ENCODE data around the gene GMIP. TPM values are rescaled to one million over a fixed set of nuclear protein-coding genes. Genes with fewer than 3 reads are reported as not detected.
"Not testable (repeated sequence)": the region's sequence is repeated elsewhere in the genome, so short reads cannot be mapped to it uniquely, and the experiment has no call there.

GMIP gene
- total RNA-seq, 1 experiment from 2014 or later = 12.4 TPM

GRCh38 chr19:19630426-19630825 lies 13.0 kb downstream of the GMIP start:
- no peak overlapping the region for H3K4me3 ChIP-seq
- H3K27me3 ChIP-seq = no peaks in the 10 kb centered on the region
- H3K9me3 ChIP-seq = no peaks in the 10 kb centered on the region
- H3K36me3 ChIP-seq = peaks cover 16% of the 10 kb centered on the region
- no peak for DNase-seq

DNA sequence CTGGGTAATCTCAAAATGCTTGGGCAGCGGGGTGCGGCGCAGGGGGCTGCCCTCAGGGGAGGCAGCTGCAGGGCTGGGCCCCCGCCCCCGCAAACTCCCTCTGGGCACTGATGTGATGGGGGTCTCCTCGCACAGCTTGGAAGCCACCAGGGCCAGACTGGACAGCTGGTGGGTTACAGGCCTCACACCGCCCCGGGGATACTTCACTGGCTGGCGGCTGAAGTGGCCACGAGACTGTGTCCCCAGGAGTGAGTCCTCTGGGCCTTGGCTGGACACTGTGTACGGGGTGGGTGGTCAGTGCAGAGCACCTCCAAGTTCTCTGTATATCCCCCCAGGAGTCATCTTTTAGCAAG lies 13.4 kb downstream of the GMIP start:
- H3K9me3 ChIP-seq = no peaks in the 10 kb centered on the region
- DNase-seq = no peak
- H3K36me3 ChIP-seq = peaks cover 16% of the 10 kb centered on the region
- H3K4me3 ChIP-seq = no peak overlapping the region
- H3K27me3 ChIP-seq = no peaks in the 10 kb centered on the region

DNA sequence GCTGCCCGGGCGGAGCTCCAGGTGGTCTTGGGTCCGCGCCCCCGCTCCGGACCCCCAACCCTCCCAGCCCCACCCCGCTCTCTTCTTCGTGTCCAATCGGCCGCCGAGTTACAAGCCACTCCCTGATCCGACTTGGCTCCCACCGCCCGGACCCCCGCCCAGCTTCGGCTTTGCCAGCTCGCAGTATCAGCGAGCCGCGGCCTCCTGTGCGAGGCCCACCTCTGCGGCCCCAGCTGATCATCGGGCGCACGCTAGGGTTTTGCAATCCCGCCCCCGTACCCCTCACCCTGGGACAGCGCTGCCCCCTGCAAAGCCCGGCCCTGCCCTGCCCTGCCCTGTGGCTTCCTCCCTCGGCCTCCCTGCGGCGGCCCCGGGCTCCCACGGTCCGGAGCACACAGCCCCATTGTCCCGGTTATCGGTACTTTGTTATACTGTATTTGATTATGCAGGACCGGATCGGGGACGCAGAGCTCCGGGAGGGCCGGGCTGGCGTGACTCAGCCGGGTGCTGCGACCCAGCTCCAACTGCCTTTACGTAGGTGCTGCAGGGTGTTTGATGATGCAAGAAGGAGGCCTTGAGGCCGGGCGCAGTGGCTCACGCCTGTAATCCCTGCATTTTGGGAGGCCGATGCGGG lies 14.8 kb downstream of the GMIP start:
- Histone ChIP-seq H3K4me3 (no peak overlapping the region), H3K36me3 (peaks cover 6% of the 10 kb centered on the region), H3K9me3 (no peaks in the 10 kb centered on the region), H3K27me3 (no peaks in the 10 kb centered on the region)
- no peak for DNase-seq

DNA sequence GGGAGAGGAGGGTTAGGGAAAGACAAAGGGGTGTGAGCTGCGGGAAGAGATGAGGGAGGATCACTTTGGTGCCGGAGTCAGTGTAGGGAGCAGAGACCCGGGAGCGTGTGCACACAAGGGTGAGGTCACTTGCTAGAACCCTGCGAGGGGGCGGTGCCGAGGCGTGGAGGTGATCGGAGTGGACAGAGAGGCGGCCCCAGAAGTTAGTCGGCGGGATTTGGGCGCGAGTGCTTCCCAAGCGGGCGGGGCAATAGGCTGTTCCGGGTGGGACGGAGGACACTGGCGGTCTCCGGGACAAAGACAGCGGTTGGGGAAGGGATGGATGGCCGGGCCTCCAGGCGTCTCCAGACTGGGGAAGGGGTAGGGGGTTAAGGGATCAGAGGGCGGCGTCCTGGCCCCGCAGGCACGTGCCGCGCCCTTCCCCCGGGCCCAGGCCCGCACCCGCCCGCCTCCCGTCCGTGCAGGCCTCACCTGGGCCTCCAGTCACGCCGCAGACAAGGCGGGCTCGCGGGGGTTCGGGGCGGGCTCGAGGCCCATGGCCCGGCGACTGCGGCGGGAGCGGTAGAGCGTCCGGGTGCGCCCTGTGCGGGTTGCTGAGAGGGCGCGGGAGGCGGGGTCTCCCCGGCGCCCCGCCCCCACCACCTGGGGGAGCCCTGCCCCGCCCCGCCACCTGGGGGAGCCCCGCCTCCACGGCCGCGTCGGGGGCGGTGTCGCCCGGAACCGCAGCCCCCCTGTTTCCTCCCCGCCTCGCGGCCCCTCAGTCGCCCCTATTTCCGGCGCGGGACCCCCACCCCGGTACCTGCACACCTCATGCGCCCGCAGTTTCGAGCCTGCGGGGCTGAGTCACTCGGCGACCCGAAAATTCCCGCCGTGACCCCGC lies 15.6 kb downstream of the GMIP start, which contains the start of gene LPAR2:
LPAR2 (minus strand) TSS at position 600 of the 880 bp plus-strand sequence. CDS start 945 bp downstream, outside the sequence.
- H3K4me3 ChIP-seq = no peak within 1 kb of the TSS

DNA sequence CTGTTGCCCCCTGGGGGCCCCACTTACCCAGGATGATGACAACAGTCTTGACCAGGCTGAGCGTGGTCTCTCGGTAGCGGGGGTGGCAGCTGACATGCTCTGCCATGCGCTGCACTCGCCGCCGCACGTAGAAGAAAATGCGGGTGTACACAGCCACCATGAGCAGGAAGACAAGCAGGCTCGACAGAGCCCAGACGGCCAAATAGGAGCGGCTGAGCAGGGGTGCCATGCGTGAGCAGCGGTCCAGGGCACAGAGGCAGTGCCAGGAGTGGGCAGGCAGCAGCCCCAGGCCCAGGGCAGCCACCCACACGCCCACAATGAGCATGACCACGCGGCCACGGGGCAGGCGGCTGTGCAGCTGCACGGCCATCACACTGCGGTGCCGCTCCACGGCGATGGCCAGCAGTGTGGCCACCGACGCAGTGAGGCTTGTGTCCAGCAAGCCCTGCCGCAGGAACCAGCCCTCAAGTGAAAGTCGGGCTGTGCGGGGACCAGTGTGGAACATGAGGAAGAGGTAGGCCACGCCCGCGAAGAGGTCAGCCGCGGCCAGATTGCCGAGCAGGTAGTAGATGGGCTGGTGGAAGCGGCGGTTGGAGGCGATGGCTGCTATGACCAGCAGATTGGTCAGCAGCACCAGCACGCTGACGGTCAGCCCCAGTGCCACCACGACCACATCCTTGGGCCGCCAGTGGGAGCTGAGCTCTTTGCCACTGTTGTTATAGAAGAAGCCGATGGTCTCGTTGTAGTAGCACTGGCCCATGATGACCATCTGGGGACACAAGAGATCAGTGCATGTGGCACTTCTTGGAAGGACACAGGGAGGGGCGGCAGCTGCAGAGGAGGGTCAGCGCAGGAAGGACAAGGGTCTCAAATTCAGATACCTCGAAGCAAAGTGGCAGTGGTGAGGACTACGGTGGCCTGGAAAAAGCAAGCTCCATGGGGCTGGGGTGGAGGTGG lies 16.7 kb downstream of the GMIP start:
- DNase-seq = no peak
- H3K9me3 ChIP-seq = no peaks in the 10 kb centered on the region
- H3K36me3 ChIP-seq = no peaks in the 10 kb centered on the region; the same call in 1 of the 2 replicates
- H3K4me3 ChIP-seq = no peak overlapping the region
- no peaks in the 10 kb centered on the region for H3K27me3 ChIP-seq

More for the DNA sequence above, 15.6 kb downstream of the GMIP start, which contains the start of gene LPAR2:
- no peaks in the 10 kb centered on the region; the same call in 1 of the 2 replicates for H3K36me3 ChIP-seq
- H3K9me3 ChIP-seq = no peaks in the 10 kb centered on the region
- H3K27me3 ChIP-seq = no peaks in the 10 kb centered on the region
- no peak for DNase-seq

DNA sequence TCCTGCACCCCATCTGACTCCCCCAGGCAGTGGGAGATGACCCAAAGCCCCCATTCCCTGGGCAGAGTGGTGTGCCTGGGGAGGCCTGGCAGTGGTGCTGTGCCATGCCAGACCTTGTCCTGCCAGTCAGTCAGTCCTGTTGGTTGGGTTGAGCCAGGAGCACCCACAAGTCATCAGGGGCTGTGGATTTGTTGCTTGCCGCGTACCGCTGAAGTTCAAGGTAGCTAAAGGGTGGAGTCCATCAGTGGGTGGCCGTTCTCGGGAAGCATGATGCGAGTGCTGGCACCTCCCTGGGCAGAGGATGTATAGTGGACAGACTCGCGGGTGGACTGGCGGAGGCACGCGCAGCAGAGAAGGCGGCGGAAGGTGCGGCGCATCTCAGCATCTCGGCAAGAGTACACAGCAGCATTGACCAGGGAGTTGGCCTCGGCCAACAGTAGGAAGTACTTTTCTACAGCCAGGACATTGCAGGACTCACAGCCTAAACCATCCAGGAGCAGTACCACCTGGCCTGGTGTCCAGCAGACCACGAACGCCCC lies 19.4 kb downstream of the GMIP start:
- Histone ChIP-seq H3K36me3 (no peaks in the 10 kb centered on the region), H3K27me3 (no peaks in the 10 kb centered on the region), H3K9me3 (no peaks in the 10 kb centered on the region), H3K4me3 (no peak overlapping the region)
- DNase-seq = no peak

DNA sequence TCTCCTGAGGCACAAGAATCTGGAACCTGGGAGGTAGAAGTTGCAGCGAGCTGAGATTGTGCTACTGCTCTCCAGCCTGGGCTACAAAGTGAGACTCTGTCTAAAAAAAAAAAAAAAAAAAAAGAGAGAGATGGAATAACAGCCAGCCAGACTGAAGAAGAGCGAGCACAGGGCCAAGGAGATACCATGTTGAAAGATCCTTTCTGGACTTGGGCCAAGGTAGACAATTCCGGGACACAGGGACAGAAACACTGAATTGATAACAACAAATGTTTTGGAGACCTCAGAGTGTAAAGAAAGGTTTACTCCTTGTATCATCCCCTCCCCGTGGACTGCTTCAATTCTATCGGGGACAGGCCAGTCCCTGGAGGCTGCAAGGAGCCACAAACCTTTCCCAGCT lies 20.1 kb downstream of the GMIP start:
- H3K4me3 ChIP-seq = no peak overlapping the region
- no peak for DNase-seq
- no peaks in the 10 kb centered on the region for H3K36me3 ChIP-seq
- H3K27me3 ChIP-seq = no peaks in the 10 kb centered on the region
- no peaks in the 10 kb centered on the region for H3K9me3 ChIP-seq

- H3K27me3 ChIP-seq = no peaks in the 10 kb centered on the region
- no peak for DNase-seq
- H3K9me3 ChIP-seq = no peaks in the 10 kb centered on the region
- H3K4me3 ChIP-seq = no peak overlapping the region
- H3K36me3 ChIP-seq = no peaks in the 10 kb centered on the region
These were observed 23.6 kb downstream of the GMIP start for GRCh38 chr19:19619849-19620210.

DNA sequence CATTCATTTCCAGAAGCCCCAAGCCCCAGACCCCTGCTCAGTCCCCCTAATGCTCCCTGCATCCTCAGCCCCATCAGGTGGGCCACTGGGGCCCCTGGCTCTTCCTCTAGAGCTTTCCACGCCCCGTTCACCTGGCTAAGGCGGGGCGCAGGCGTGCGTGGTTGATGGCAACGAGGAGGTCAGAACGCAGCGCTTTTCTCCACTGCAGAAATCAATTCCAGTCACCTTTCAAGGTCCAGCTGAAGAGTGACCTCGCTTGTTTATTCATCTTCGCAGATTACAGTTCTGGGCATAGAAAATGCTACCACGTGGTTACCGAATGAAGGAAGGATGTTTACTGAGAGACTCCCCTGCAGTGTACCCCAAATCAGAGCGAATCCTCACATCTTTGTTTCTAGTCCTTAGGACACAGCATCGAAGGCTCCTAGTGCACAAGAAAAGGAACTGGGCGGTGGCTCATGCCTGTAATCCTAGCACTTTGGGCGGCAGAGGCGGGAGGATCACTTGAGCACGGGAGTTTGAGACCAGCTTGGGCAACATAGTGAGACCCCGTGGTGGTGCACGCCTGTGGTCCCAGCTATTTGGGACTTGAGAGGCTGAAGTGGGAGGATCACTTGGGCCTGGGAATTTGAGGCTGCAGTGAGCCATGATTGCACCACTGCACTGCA lies 24.1 kb downstream of the GMIP start:
- H3K27me3 ChIP-seq = no peaks in the 10 kb centered on the region
- H3K9me3 ChIP-seq = no peaks in the 10 kb centered on the region
- no peaks in the 10 kb centered on the region for H3K36me3 ChIP-seq
- DNase-seq = no peak
- H3K4me3 ChIP-seq = peak overlapping the region; percentile 57; the same call in 1 of the 2 replicates

DNA sequence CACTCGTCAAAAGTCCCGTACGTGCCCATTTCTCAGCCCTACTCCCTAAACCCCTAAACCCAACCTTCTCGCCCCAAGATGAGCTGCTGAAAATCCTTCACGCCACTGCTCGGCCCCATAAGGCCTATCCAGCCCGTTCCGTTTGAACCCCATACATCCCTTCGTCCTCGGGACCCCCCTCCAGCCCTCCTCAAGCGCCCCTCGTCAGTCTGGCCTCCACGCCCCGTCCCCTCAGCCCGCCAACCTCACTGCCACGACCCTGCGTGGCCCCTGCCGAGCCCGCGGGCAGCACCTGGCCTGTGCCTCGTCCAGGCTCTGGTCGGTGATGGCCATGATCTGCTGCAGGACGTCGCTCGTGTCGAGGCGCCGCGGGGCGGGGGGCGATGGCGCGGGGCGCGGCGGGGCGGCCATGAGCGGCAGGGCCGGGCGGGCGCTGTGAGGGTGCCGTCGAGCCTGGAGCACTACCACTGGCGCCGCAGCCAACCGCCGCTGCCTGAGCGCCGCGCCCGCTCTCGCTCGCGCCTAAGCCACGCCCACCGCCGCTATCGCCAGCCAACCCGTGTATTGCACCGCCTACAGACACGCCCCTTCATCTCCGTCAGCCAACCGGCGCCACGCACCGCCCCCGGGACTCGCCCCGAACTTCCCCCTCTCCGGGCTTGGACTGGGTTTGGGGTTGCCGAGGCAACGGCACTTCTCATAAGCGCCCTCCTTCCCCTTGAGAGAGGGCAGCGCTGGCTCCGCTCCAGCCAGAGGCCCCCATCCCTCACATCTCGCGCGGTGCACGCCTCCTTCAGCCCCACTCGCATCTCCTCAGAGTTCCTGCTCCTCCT lies 25.0 kb downstream of the GMIP start, which contains the start of gene PBX4:
PBX4 (minus strand) TSS at position 469 of the 833 bp plus-strand sequence; CDS start at position 411, 58 bp downstream.
- no peaks in the 10 kb centered on the region for H3K27me3 ChIP-seq
- peak; percentile 95 for DNase-seq
- peak within 1 kb of the TSS; percentile 57 for H3K4me3 ChIP-seq

DNA sequence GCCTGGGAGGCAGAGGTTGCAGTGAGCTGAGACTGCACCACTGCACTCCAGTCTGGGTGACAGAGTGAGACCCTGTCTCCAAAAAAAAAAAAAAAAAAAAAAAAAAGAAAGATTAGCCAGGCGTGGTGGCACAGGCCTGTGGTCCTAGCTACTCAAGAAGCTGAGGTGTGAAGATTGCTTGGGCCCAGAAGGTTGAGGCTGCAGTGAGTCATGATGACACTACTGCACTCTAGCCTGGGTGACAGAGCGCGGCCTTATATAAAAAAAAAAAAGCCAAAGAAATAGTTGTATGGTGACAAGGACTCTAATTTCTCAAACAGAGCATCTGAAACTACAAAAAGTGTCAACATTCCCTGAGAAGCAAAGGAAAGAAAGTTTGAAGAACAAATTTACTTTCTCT lies 28.4 kb downstream of the GMIP start:
- H3K36me3 ChIP-seq = no peaks in the 10 kb centered on the region
- DNase-seq = no peak
- H3K4me3 ChIP-seq = no peak overlapping the region
- no peaks in the 10 kb centered on the region for H3K9me3 ChIP-seq
- H3K27me3 ChIP-seq = no peaks in the 10 kb centered on the region

More for the DNA sequence above, 25.0 kb downstream of the GMIP start, which contains the start of gene PBX4:
- H3K9me3 ChIP-seq = no peaks in the 10 kb centered on the region
- no peaks in the 10 kb centered on the region for H3K36me3 ChIP-seq

- Histone ChIP-seq H3K4me3 (no peak overlapping the region), H3K27me3 (no peaks in the 10 kb centered on the region), H3K9me3 (no peaks in the 10 kb centered on the region), H3K36me3 (no peaks in the 10 kb centered on the region)
- no peak for DNase-seq
These were observed 30.0 kb downstream of the GMIP start for GRCh38 chr19:19613506-19613905.

DNA sequence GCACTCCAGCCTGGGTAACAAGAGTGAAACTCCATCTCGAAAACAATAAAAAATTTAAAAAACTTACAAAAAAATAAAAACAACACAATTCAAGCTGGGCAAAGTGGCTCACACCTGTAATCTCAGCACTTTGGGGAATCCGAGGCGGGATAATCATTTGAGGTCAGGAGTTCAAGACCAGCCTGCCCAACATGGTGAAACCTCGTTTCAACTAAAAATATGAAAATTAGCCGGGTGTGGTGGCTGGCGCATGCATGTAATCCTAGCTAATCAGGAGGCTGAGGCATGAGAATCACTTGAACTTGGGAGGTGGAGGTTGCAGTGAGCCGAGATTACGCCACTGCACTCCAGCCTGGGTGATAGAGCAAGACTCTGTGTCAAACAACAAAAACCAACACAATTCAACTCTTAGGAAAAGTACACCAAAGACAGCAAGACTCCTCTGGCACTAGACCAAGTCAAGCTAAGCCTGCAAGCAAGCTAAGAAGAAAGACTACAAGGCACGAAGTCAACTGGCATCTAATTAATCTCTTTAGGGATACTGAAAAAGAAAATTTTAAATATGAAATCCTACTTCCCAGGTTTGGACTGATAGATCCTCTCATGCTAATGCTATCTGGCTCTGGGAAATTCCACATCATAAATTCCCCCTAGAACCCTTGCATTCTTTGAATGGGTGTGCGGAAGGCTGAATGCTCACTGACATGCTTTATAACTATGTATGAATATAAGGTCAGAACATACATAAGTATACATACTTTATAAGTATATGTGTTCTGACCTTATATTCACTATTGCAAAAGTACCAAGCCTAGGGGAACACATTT lies 32.9 kb downstream of the GMIP start:
- DNase-seq = no peak
- Histone ChIP-seq H3K4me3 (no peak overlapping the region), H3K36me3 (no peaks in the 10 kb centered on the region), H3K9me3 (no peaks in the 10 kb centered on the region), H3K27me3 (no peaks in the 10 kb centered on the region)

GRCh38 chr19:19606686-19607085 lies 36.8 kb downstream of the GMIP start:
- not testable (repeated sequence) for H3K27me3 ChIP-seq, H3K36me3 ChIP-seq, H3K9me3 ChIP-seq, DNase-seq, H3K4me3 ChIP-seq
